Endothelial cell of umbilical vein (primary cell): Measurements from ENCODE around the gene GLIS2. TPM values are rescaled to one million over a fixed set of nuclear protein-coding genes. Genes with fewer than 3 reads are reported as not detected.

Experiments
- BruUV-seq: library from RNA; stranded (reverse); fragments of 400-500 nt; replicated peaks from 2 replicates; lab custom pipeline; 2021; lab: Mats Ljungman, UMichigan
- CTCF ChIA-PET: fragments of 300-600, 350-600 bp; sonication (Branson Sonifier 250); formaldehyde crosslinking; loops from one replicate; lab custom pipeline; 2021; ENCODE audit warnings: antibody characterized with exemption, inconsistent platforms; lab: Charles Lee
- POLR2A ChIA-PET: fragments of 300-600, 350-600 bp; sonication (Branson Sonifier 250); formaldehyde crosslinking; loops from one replicate; lab custom pipeline; 2021; ENCODE audit warnings: antibody characterized with exemption, inconsistent platforms; lab: Charles Lee
- DNase-seq: peaks from one replicate; pipeline ENCODE4 v3.0.0-alpha.2; 2011; ENCODE audit warnings: low read depth, low spot score
- FAIRE-seq: peaks from 2 replicates; lab custom pipeline; 2011; peaks lifted over from hg19 to GRCh38; lab: Jason Lieb, UNC
- H2AFZ ChIP-seq: 2 replicates; pipeline ENCODE4 v1.6.0; 2012; ENCODE audit warnings: low read depth, low read length, control low read depth, inconsistent platforms
- H3K27ac ChIP-seq: 2 replicates; pipeline ENCODE4 v1.5.1; 2011; ENCODE audit warnings: low read depth, mild to moderate bottlenecking, control low read depth, low read length, moderate library complexity; ENCODE audit not compliant: insufficient read depth
- H3K27me3 ChIP-seq, 2 experiments: 2 replicates each; pipeline versions ENCODE4 v1.6.0 to v1.6.1; 2011; ENCODE audit warnings: low read length in 2 of 2, mixed read lengths in 1 of 2; ENCODE audit not compliant: control insufficient read depth in 2 of 2, insufficient read depth in 2 of 2
- H3K36me3 ChIP-seq, 2 experiments: 2 replicates in 1 of 2; 3 replicates in 1 of 2; pipeline ENCODE4 v1.5.1; 2011; ENCODE audit warnings: low read length in 2 of 2, mild to moderate bottlenecking in 1 of 2, moderate library complexity in 1 of 2; ENCODE audit not compliant: control insufficient read depth in 2 of 2, insufficient read depth in 2 of 2; ENCODE audit errors: extremely low read depth in 1 of 2
- H3K4me1 ChIP-seq: 3 replicates; pipeline ENCODE4 v1.5.1; 2011; ENCODE audit warnings: mild to moderate bottlenecking, low read length; ENCODE audit not compliant: control insufficient read depth, insufficient read depth; ENCODE audit errors: extremely low read depth
- H3K4me2 ChIP-seq: 2 replicates; pipeline ENCODE4 v1.6.1; 2011; ENCODE audit warnings: low read length, control low read depth, mixed read lengths; ENCODE audit not compliant: insufficient read depth
- H3K4me3 ChIP-seq, 3 experiments: fragments of 200-600 bp in 1 of 3; sonication (generic), shearing (Covaris generic) in 1 of 3; replicated peaks in 1 of 3; 2 replicates each; pipeline ENCODE4 v1.5.1; 2011 to 2016; ENCODE audit warnings: control low read depth in 3 of 3, low read length in 3 of 3, mild to moderate bottlenecking in 2 of 3, inconsistent platforms in 1 of 3, low read depth in 1 of 3, moderate library complexity in 1 of 3; ENCODE audit not compliant: insufficient read depth in 1 of 3
- H3K79me2 ChIP-seq: 2 replicates; pipeline ENCODE4 v1.6.0; 2012; ENCODE audit warnings: low read length, inconsistent platforms; ENCODE audit not compliant: control insufficient read depth, insufficient read depth
- H3K9ac ChIP-seq: replicated peaks from 2 replicates; pipeline ENCODE3; 2011; ENCODE audit warnings: low read length, control low read depth; ENCODE audit not compliant: insufficient read depth; ENCODE audit errors: extremely low read depth
- H3K9me1 ChIP-seq: replicated peaks from 3 replicates; pipeline ENCODE4 v1.6.0; 2011; ENCODE audit warnings: mild to moderate bottlenecking, low read length; ENCODE audit not compliant: control insufficient read depth, insufficient read depth; ENCODE audit errors: extremely low read depth
- H3K9me3 ChIP-seq: replicated peaks from 2 replicates; pipeline ENCODE4 v1.5.1; 2012; ENCODE audit warnings: low read length, inconsistent platforms; ENCODE audit not compliant: control insufficient read depth, insufficient read depth
- H4K20me1 ChIP-seq: replicated peaks from 2 replicates; pipeline ENCODE3; 2011; ENCODE audit warnings: mild to moderate bottlenecking, low read length; ENCODE audit not compliant: control insufficient read depth, insufficient read depth; ENCODE audit errors: extremely low read depth
- EZH2 ChIP-seq: IDR thresholded peaks from 2 replicates; pipeline ENCODE4 v1.6.1; 2012; ENCODE audit warnings: borderline replicate concordance, low read depth, mild to moderate bottlenecking, moderate library complexity, low read length, inconsistent platforms; ENCODE audit not compliant: severe bottlenecking
- FOS ChIP-seq: IDR thresholded peaks from 2 replicates; pipeline ENCODE4 v1.6.1; 2011; ENCODE audit warnings: mild to moderate bottlenecking, low read length, moderate library complexity, borderline replicate concordance; ENCODE audit not compliant: insufficient read depth
- GATA2 ChIP-seq: IDR thresholded peaks from 2 replicates; pipeline ENCODE4 v1.7.0; 2011; ENCODE audit warnings: low read depth, mild to moderate bottlenecking, moderate library complexity, mixed read lengths, low read length; ENCODE audit not compliant: insufficient read length, insufficient read depth
- JUN ChIP-seq: IDR thresholded peaks from 2 replicates; pipeline ENCODE4 v1.6.1; 2011; ENCODE audit warnings: borderline replicate concordance, low read depth; ENCODE audit not compliant: insufficient read length, insufficient read depth
- MAX ChIP-seq: IDR thresholded peaks from 2 replicates; pipeline ENCODE4 v1.6.1; 2011; ENCODE audit not compliant: insufficient read depth, insufficient read length
- MYC ChIP-seq: IDR thresholded peaks from one replicate; pipeline ENCODE4 v1.6.1; 2011; ENCODE audit warnings: mild to moderate bottlenecking, low read depth, low read length
- POLR2A ChIP-seq: IDR thresholded peaks from 2 replicates; pipeline ENCODE4 v1.6.1; 2012; ENCODE audit warnings: low read depth, mild to moderate bottlenecking, control low read depth, low read length
- POLR2AphosphoS5 ChIP-seq: IDR thresholded peaks from 2 replicates; pipeline ENCODE4 v1.6.1; 2012; ENCODE audit warnings: low read depth, mild to moderate bottlenecking, control low read depth, low read length, moderate library complexity; ENCODE audit not compliant: insufficient read depth
- dilution Hi-C: fragments of 300-500 bp; cut with MboI; formaldehyde crosslinking; loops from one replicate; pipeline ENCODE4 v1.15.0; 2019; ENCODE audit warnings: low sequenced_read_pairs; ENCODE audit not compliant: extremely low pct_ligation_motif_present
- intact Hi-C: fragments of 100-400 bp; cut with micrococcal nuclease; formaldehyde crosslinking; loops from one replicate; pipeline ENCODE4 v1.10.0; 2022
- polyA plus RNA-seq, 4 experiments: library from polyadenylated mRNA; depleted of rRNA in 3 of 4; stranded (reverse) in 3 of 4; unstranded in 1 of 4; fragments of >200 nt; gene quantifications; 2 replicates each; pipeline versions ENCODE4 v1.2.1 to v1.2.3, GENCODE V29; 2011 to 2012; ENCODE audit warnings: missing spikeins in 1 of 4
- total RNA-seq: library from RNA; stranded (reverse); gene quantifications from 2 replicates; pipeline ENCODE4 v1.2.3, GENCODE V29; 2021
- TF ChIP-seq, protein P1 (sequence below), 2 donors: IDR thresholded peaks; 1 replicate in 1 of 2; 2 replicates in 1 of 2; pipeline ENCODE4 v1.5.1; 2011; ENCODE audit warnings: low read length in 2 of 2, mild to moderate bottlenecking in 2 of 2, moderate library complexity in 2 of 2, control low read depth in 1 of 2, inconsistent platforms in 1 of 2, low read depth in 1 of 2; ENCODE audit not compliant: insufficient read depth in 1 of 2; ENCODE audit errors: extremely low read depth in 1 of 2

The GLIS2 gene
- total and polyA plus RNA-seq, 2 donors (not counting 3 experiments of a cell fraction or from before 2014, with no cell fraction given): 4.6 to 10.1 TPM

GRCh38 chr16:4280625-4281024 lies 35.2 kb upstream of the GLIS2 start:
- TF ChIP-seq MAX (no peak), POLR2AphosphoS5 (no peak), GATA2 (no peak), JUN (no peak), POLR2A (no peak), EZH2 (no peak), MYC (no peak), FOS (no peak)
- TF ChIP-seq, protein P1, sequence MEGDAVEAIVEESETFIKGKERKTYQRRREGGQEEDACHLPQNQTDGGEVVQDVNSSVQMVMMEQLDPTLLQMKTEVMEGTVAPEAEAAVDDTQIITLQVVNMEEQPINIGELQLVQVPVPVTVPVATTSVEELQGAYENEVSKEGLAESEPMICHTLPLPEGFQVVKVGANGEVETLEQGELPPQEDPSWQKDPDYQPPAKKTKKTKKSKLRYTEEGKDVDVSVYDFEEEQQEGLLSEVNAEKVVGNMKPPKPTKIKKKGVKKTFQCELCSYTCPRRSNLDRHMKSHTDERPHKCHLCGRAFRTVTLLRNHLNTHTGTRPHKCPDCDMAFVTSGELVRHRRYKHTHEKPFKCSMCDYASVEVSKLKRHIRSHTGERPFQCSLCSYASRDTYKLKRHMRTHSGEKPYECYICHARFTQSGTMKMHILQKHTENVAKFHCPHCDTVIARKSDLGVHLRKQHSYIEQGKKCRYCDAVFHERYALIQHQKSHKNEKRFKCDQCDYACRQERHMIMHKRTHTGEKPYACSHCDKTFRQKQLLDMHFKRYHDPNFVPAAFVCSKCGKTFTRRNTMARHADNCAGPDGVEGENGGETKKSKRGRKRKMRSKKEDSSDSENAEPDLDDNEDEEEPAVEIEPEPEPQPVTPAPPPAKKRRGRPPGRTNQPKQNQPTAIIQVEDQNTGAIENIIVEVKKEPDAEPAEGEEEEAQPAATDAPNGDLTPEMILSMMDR (IDR thresholded peaks at IDR 0.05; ENCODE audit: extremely low read depth in 1 of 2, insufficient read depth in 1 of 2, low read depth in 1 of 2, low read length in 2 of 2): no peak
- no peaks in the 10 kb centered on the region for H4K20me1 ChIP-seq
- no peak overlapping the region for H3K9ac ChIP-seq
- H3K27ac ChIP-seq: no peak overlapping the region
- no peak for FAIRE-seq
- intact Hi-C loops: no loop called here
- peaks cover 0 to 4% of the 10 kb centered on the region in 2 experiments for H3K27me3 ChIP-seq
- no peaks in the 10 kb centered on the region for H3K79me2 ChIP-seq
- no peaks in the 10 kb centered on the region for H3K9me3 ChIP-seq
- no TSS peak for BruUV-seq
- H3K4me3 ChIP-seq: no peak overlapping the region
- H3K9me1 ChIP-seq: no peaks in the 10 kb centered on the region
- POLR2A ChIA-PET: no interaction called here
- CTCF ChIA-PET: interaction anchor here (1.1 kb wide), 1 partner anchor 8 kb away, joined by 3 read pairs; no protein-coding TSS in a partner anchor
- DNase-seq: no peak
- H3K4me1 ChIP-seq: no peaks in the 10 kb centered on the region
- H3K4me2 ChIP-seq: no peak overlapping the region
- H2AFZ ChIP-seq: no peak overlapping the region
- dilution Hi-C loops: no loop called here
- no peaks in the 10 kb centered on the region for H3K36me3 ChIP-seq
